ENCODE measurements around the gene SLC6A7. TPM values are rescaled to one million over a fixed set of nuclear protein-coding genes. Genes with fewer than 3 reads are reported as not detected.

The SLC6A7 gene
- total RNA-seq, 2 donors from 2014 or later, result not detected

DNA sequence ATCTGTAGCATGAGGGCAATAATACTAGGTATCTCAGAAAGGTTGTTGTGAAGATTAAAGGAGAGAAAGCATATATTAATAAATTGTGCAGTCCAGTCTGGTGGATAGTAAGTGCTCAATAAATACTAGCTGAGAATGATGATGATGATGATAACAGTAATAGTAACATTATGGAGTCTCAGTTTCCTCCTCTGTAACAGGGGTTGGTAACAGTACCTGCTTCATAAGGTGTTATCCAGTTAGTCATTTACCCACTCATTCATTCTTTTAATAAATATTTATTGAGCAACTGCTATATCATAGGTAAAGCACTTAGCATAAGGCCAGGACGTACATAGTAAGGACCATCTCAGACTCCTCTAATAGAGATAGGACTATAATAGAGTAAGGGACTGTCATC is 7.6 kb downstream of the SLC6A7 start:
- H3K9me3 Mint-ChIP-seq, result no peaks in the 10 kb centered on the region
- no peaks in the 10 kb centered on the region for H3K4me1 Mint-ChIP-seq (ENCODE audit: low read depth in 2 of 2)
- H3K4me3 Mint-ChIP-seq, result no peak overlapping the region
- ATAC-seq, result no peak
- DNase-seq (ENCODE audit: low spot score), result no peak
- H3K27me3 Mint-ChIP-seq, result peaks cover 26 to 37% of the 10 kb centered on the region in 2 donors
- no peak overlapping the region for H3K27ac Mint-ChIP-seq
- H3K36me3 Mint-ChIP-seq, result no peaks in the 10 kb centered on the region

DNA sequence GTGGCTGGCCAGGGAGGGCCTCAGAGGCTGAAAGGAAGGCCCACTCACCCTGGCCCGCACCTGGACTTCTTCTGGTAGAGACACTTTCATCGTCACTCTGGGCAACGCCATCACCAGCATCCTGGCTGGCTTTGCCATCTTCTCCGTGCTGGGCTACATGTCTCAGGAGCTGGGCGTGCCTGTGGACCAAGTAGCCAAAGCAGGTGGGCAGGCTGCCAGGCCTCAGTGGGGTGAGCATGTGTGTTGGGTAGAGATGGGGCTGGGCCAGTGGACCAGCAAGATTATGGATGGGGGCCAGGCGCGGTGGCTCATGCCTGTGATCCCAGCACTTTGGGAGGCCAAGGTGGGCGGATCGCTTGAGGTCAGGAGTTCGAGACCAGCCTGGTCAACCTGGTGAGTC is 12.6 kb downstream of the SLC6A7 start:
- Mint-ChIP-seq H3K27ac (no peak overlapping the region), H3K9me3 (no peaks in the 10 kb centered on the region), H3K4me3 (no peak overlapping the region), H3K36me3 (no peaks in the 10 kb centered on the region), H3K4me1 (ENCODE audit: low read depth in 2 of 2) (no peaks in the 10 kb centered on the region), H3K27me3 (peaks cover 21 to 29% of the 10 kb centered on the region in 2 donors)
- no peak for ATAC-seq
- no peak for DNase-seq (ENCODE audit: low spot score)

DNA sequence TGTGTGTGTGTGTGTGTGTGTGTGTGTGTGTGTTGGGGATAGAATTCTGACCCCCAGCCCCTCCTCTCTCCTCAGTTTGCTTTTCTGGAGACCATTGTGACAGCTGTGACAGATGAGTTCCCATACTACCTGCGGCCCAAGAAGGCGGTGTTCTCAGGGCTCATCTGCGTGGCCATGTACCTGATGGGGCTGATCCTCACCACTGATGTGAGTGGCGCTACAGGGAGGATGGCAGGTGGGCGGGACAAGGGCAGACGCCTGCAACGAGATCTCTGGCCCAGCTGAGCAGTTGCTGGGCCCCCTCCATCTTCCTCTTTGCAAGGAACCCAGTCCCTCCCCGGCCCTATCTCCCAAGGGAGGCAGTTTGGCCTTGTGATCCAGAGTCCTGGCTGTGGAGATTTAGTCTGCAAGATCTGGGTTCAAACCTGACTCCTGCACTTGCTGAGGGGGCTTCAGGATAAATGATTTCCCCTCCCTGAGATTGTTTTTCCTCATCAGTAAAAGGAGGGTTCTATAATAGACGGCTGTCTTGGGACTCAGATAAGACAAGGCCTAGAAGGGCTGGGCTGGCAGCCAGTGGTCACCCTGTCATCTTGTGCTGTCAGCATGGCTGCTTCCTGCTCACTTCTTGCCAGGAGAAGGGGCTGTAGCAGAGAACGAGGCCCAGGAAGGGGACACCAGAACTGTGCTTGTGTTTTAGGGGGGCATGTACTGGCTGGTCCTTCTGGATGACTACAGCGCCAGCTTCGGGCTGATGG is 14.1 kb downstream of the SLC6A7 start:
- H3K4me3 Mint-ChIP-seq, result no peak overlapping the region
- H3K9me3 Mint-ChIP-seq, result no peaks in the 10 kb centered on the region
- DNase-seq (ENCODE audit: low spot score) (no peak), ATAC-seq (no peak)
- no peaks in the 10 kb centered on the region for H3K36me3 Mint-ChIP-seq
- peaks cover 0 to under 1% of the 10 kb centered on the region in 2 donors for H3K4me1 Mint-ChIP-seq (ENCODE audit: low read depth in 2 of 2)
- peaks cover 22 to 28% of the 10 kb centered on the region in 2 donors for H3K27me3 Mint-ChIP-seq
- no peak overlapping the region for H3K27ac Mint-ChIP-seq

DNA sequence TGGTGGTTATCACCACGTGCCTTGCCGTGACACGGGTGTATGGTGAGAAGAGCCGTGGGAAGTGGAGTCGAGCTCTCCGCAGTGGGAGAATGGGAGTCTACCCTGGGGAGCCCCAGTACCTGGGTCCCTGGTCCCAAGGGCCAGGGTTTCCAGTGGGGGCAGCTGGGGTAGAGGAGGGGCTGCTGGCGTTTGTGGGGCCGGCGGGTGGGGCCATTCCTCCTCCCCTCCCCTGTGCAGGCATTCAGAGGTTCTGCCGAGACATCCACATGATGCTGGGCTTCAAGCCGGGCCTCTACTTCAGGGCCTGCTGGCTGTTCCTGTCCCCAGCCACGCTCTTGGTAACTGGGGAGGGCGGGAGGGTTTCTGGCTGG is 14.7 kb downstream of the SLC6A7 start:
- DNase-seq (ENCODE audit: low spot score) (no peak), ATAC-seq (no peak)
- no peak overlapping the region for H3K27ac Mint-ChIP-seq
- no peaks in the 10 kb centered on the region for H3K36me3 Mint-ChIP-seq
- H3K9me3 Mint-ChIP-seq, result no peaks in the 10 kb centered on the region
- H3K4me3 Mint-ChIP-seq, result no peak overlapping the region
- H3K27me3 Mint-ChIP-seq, result peaks cover 19 to 24% of the 10 kb centered on the region in 2 donors
- H3K4me1 Mint-ChIP-seq (ENCODE audit: low read depth in 2 of 2), result peaks cover 4 to 5% of the 10 kb centered on the region in 2 donors

DNA sequence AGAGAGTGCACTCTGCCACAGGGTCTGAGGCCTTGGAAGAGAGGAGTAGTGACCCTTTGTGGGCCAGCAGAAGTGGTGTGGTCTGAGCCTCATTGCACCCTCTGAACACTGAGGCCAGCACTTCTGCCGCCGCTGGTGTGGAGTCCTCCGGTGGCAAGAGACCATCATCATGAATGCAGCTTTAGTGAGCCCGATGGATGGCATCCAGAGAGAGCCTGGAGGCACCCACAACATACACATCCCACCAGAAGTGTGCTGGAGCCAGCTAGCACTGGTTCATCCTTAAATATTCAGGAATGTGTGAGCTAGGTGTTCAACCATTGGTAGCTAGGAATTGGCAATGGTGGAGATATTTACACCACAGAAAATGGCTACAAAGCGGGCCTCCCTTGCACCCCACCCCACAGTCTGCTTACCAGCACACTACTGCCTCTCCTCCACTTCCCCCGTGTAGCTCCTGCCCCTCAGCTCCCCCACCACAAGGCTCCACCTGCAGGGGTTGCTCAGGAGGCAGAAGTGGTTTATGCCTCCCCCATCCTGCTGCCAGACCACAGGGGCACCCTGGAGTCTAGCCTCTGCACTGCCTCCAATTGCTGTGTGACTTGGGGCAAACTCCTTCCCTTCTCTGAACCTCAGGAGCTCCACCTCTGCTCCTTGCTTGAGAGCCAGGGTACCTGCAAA is 16.4 kb downstream of the SLC6A7 start:
- Mint-ChIP-seq H3K9me3 (no peaks in the 10 kb centered on the region), H3K36me3 (no peaks in the 10 kb centered on the region), H3K27ac (no peak overlapping the region), H3K4me3 (no peak overlapping the region), H3K4me1 (ENCODE audit: low read depth in 2 of 2) (peaks cover 4 to 11% of the 10 kb centered on the region in 2 donors), H3K27me3 (peaks cover 13% of the 10 kb centered on the region in 2 donors)
- DNase-seq (ENCODE audit: low spot score) (no peak), ATAC-seq (no peak)

DNA sequence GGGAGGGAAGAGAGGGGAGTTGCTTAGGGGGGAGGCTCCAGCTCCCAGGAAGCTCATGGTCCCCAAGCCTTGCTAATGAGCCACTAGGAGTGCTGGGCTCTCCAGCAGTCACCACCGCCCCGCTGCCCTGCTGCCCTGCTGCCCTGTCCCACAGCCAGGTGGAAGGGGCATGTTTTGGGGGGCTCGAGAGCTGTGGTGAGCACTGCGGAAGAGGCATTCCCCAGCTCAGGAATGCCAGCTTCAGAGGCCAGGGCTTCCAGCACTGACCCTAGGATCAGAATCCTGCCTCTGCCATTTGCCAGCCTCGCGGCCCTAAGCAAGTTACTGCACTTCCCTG is 16.9 kb downstream of the SLC6A7 start:
- ATAC-seq, result no peak
- peaks cover 13% of the 10 kb centered on the region in 2 donors for H3K27me3 Mint-ChIP-seq

DNA sequence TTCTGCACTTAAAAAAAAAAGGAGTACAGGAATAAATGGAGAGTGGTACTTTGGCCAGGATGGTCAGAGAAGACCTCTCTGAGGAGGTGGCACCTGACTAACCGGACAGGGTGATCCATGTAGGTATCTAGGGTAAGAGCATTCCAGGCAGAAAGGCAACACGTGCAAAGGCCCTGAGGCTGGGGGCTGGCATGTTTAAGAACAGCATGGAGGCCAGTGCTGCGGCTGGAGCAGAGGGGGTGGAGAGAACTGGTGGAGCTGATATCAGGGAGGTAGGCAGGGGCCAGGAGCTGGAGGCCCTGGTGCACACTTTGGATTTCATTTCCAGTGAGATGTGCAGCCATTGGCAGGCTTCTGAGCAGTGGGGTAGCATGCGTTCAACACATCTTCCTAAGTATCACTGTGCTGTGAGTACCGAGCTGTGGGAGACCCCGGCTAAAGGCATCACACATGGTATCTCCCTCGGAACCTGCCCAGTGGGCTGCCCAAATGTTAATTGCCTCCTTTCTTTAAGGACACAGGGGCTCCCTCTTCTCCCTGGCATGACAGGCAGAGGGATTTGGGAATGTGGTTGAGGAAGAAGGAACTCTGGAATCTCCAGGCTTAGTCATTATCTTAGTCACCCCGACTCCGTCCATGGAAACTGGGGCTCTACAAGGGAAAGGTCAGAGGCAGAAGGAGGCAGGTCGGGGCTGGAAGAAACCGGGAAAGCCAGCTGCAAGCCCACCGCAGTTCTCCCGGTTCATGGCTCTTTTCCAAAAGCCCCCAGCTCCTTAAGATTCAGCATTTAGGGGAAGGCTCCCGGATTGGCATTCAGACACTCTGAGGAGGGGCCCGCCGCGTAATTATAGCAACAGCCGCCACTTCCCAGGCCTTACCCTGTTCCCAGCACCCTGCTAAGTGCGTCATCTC is 18.6 kb downstream of the SLC6A7 start:
- peak overlapping the region in 1 of 2 donors; percentile 50 for H3K27ac Mint-ChIP-seq
- H3K36me3 Mint-ChIP-seq, result no peaks in the 10 kb centered on the region
- H3K4me3 Mint-ChIP-seq, result peak overlapping the region; percentile 38

More for the DNA sequence above, 16.9 kb downstream of the SLC6A7 start:
- Mint-ChIP-seq H3K4me1 (ENCODE audit: low read depth in 2 of 2) (peaks cover 4 to 11% of the 10 kb centered on the region in 2 donors), H3K27ac (no peak overlapping the region), H3K4me3 (no peak overlapping the region), H3K36me3 (no peaks in the 10 kb centered on the region), H3K9me3 (no peaks in the 10 kb centered on the region)
- no peak for DNase-seq (ENCODE audit: low spot score)

DNA sequence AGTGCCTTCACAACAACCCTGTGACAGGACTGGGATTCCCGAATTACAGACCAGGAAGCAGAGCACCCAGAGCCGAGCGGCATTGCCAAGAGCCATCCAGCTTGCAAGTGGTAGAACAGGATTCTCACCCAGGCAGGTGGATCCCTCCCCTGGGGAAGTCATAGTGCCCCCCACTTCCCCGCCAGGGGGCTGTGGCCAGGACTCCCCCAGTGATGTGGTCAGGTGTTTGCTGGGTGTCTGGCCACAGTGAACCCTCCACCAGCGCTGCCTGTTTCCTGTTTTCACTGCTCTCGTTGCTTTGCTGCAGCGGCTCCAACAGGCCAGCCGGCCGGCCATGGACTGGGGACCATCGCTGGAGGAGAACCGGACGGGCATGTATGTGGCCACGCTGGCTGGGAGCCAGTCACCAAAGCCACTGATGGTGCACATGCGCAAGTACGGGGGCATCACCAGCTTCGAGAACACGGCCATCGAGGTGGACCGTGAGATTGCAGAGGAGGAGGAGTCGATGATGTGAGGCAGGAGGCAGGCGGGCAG is 19.3 kb downstream of the SLC6A7 start:
- H3K27ac Mint-ChIP-seq, result no peak overlapping the region

More for the DNA sequence above, 18.6 kb downstream of the SLC6A7 start:
- Mint-ChIP-seq H3K9me3 (no peaks in the 10 kb centered on the region), H3K27me3 (peaks cover 13 to 15% of the 10 kb centered on the region in 2 donors), H3K4me1 (ENCODE audit: low read depth in 2 of 2) (peaks cover 4 to 11% of the 10 kb centered on the region in 2 donors)
- no peak for ATAC-seq
- DNase-seq (ENCODE audit: low spot score), result no peak

DNA sequence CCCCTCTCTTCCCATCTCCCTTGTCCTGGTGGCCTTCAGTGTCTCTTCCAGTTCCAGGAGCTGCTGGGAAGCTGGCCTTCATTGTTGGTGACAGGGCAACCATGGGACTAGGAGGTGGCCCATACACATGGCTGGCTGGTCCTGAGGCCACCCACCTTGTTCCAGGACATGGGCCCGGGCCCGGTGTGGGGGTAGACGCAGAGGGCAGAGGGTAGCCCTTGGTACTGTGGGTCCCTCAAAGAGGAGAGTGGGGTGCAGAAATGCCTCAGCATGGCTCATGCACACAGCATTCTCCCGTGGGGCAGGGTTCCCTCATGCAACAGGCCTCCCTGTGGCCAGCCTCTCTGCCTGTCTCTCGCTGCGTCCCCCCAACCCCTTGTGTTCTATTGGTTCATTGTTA is 20.8 kb downstream of the SLC6A7 start:
- Mint-ChIP-seq H3K27ac (no peak overlapping the region), H3K9me3 (no peaks in the 10 kb centered on the region), H3K36me3 (no peaks in the 10 kb centered on the region), H3K4me3 (no peak overlapping the region), H3K4me1 (ENCODE audit: low read depth in 2 of 2) (peaks cover 4 to 11% of the 10 kb centered on the region in 2 donors), H3K27me3 (peaks cover 13 to 15% of the 10 kb centered on the region in 2 donors)
- ATAC-seq (no peak), DNase-seq (ENCODE audit: low spot score) (no peak)

More for the DNA sequence above, 19.3 kb downstream of the SLC6A7 start:
- H3K4me3 Mint-ChIP-seq, result peak overlapping the region; percentile 31
- H3K9me3 Mint-ChIP-seq, result no peaks in the 10 kb centered on the region
- no peaks in the 10 kb centered on the region for H3K36me3 Mint-ChIP-seq
- peaks cover 4 to 11% of the 10 kb centered on the region in 2 donors for H3K4me1 Mint-ChIP-seq (ENCODE audit: low read depth in 2 of 2)
- no peak for DNase-seq (ENCODE audit: low spot score)
- peak; percentile 37 to 50 for ATAC-seq
- peaks cover 13 to 15% of the 10 kb centered on the region in 2 donors for H3K27me3 Mint-ChIP-seq

DNA sequence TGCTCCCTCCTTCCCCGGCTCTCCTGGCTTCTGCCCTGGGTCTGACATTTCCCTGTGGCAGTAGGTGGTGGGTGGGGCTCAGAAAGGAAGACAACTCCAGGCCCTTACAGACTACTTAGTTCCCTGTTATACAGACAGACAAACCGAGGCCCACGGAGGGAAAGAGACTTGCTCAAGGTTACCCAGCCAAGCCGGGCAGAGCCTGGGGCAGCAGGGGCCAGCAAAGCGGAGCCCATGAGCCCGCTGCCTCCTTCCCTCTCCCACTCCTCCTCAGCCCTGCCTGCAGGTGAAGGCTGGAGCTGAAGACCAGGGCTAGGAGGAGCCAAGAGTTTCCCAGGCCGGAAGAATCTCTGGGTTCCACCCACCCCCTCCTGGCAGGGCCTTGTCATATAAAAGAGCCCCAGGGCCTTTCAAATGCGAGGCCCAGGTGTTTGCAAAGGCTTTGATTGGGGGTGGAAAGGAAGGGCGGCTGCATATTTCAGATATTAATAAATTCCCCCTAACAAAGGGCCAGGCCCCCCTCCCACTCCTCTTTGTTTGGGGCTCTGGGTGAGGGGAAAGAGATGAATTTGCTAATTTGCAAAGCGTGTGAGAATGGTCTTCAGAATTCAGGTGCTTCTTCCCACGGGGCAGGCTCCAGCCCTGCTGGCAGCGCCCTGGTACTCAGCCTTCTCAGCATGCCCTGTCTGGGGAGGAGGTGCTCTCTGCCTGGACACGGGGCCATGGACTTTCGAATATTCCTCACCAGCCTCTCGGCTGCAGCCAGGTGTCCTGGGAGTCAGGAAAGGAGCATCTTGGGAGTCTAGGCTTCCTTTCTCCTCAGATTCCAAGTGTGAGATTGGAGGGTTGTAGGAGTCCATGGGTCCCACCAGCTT is 21.5 kb downstream of the SLC6A7 start:
- Mint-ChIP-seq H3K9me3 (no peaks in the 10 kb centered on the region), H3K27ac (no peak overlapping the region), H3K4me3 (no peak overlapping the region), H3K36me3 (no peaks in the 10 kb centered on the region), H3K4me1 (ENCODE audit: low read depth in 2 of 2) (peaks cover 4 to 11% of the 10 kb centered on the region in 2 donors), H3K27me3 (peaks cover 13 to 15% of the 10 kb centered on the region in 2 donors)
- DNase-seq (ENCODE audit: low spot score) (no peak), ATAC-seq (no peak)

DNA sequence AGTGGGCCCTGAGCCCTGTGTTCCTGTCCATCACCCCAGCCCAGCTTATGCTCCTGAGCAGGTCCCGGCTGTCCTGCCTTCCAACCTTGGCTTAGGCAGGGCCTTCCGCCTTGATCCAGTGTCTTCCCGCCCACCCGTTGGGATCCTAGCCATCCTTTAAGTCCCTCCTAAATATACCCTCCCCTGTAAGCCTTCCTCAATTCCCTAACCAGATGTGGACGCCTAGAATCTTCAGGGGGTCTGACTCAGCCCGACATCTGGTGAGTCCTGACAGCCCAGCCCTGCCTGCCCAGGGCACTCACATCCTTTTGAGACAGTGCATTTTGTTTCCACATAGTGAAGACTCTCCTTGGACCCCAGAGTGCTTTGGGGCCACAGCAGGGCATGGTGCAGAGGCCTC is 23.7 kb downstream of the SLC6A7 start:
- no peaks in the 10 kb centered on the region for H3K36me3 Mint-ChIP-seq
- H3K4me3 Mint-ChIP-seq, result no peak overlapping the region
- DNase-seq (ENCODE audit: low spot score), result no peak
- no peak for ATAC-seq
- H3K27me3 Mint-ChIP-seq, result peaks cover under 1 to 15% of the 10 kb centered on the region in 2 donors
- H3K4me1 Mint-ChIP-seq (ENCODE audit: low read depth in 2 of 2), result peaks cover 10 to 14% of the 10 kb centered on the region in 2 donors
- H3K9me3 Mint-ChIP-seq, result no peaks in the 10 kb centered on the region
- H3K27ac Mint-ChIP-seq, result peak overlapping the region in 1 of 2 donors; percentile 50

DNA sequence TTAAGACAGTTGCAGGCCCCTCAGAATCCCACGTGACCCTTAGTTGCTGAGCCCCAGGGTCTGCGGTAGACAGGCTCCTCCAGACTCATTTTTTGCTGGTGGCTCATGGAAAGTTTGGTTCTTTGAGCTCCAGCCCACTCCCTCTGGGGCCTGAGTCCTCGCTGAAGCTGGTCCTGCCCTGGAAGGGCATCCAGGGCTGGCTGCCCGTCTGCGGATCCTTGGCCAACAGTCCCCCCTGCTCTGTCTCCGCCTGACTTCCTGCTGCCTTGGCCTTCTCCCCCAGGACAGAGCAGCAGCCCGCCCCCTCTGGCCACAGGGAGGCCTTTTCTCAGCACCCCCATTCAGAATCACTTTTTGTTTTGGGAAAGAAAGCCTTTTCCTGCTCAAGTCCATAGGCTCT is 24.4 kb downstream of the SLC6A7 start:
- no peak overlapping the region for H3K27ac Mint-ChIP-seq
- H3K27me3 Mint-ChIP-seq, result peaks cover 0 to 15% of the 10 kb centered on the region in 2 donors
- H3K4me1 Mint-ChIP-seq (ENCODE audit: low read depth in 2 of 2), result peaks cover 7 to 11% of the 10 kb centered on the region in 2 donors
- H3K9me3 Mint-ChIP-seq, result no peaks in the 10 kb centered on the region
- ATAC-seq (no peak), DNase-seq (ENCODE audit: low spot score) (no peak)
- no peak overlapping the region for H3K4me3 Mint-ChIP-seq
- H3K36me3 Mint-ChIP-seq, result no peaks in the 10 kb centered on the region

Data from natural killer cell treated with Interleukin-12 subunit alpha and Interleukin-12 subunit beta and Interleukin-15 and Interleukin-18, amount 100 ng/mL, for 72 hours (primary cell).